Activated CD8-positive, alpha-beta memory T cell treated with anti-CD3 and anti-CD28 coated beads, Interleukin-2, amount 50 U/mL, for 24 hours (primary cell): ENCODE data around the gene ADCK1.
"Not testable (repeated sequence)": the region's sequence is repeated elsewhere in the genome, so short reads cannot be mapped to it uniquely, and the experiment has no call there.

Source experiments
- DNase-seq: peaks from one replicate; pipeline ENCODE4 v3.0.0-alpha.2; 2020; ENCODE audit errors: extremely low read depth

The ADCK1 gene

GRCh38 chr14:77865455-77865854, 65.5 kb downstream of the ADCK1 start:
- no peak for DNase-seq

GRCh38 chr14:77866932-77867331, 67.0 kb downstream of the ADCK1 start:
- DNase-seq: no peak

- DNase-seq: no peak
Observed at GRCh38 chr14:77867476-77867875, 67.6 kb downstream of the ADCK1 start.

- no peak for DNase-seq
Observed at GRCh38 chr14:77868552-77869285, 68.8 kb downstream of the ADCK1 start.

GRCh38 chr14:77869340-77869739, 69.4 kb downstream of the ADCK1 start:
- DNase-seq: no peak

- no peak for DNase-seq
Observed at GRCh38 chr14:77870646-77871045, 70.7 kb downstream of the ADCK1 start.

GRCh38 chr14:77872152-77872551, 72.2 kb downstream of the ADCK1 start:
- no peak for DNase-seq

- DNase-seq: no peak
Observed at GRCh38 chr14:77872983-77873382, 73.1 kb downstream of the ADCK1 start.

- DNase-seq: no peak
Observed at GRCh38 chr14:77878783-77879182, 78.9 kb downstream of the ADCK1 start.

GRCh38 chr14:77880056-77880455, 80.1 kb downstream of the ADCK1 start:
- no peak for DNase-seq

GRCh38 chr14:77882098-77882497, 82.2 kb downstream of the ADCK1 start:
- DNase-seq: no peak

- DNase-seq: no peak
Observed at GRCh38 chr14:77882636-77883035, 82.7 kb downstream of the ADCK1 start.

GRCh38 chr14:77883131-77883846, 83.4 kb downstream of the ADCK1 start:
- no peak for DNase-seq

- DNase-seq: no peak
Observed at GRCh38 chr14:77883847-77884238, 83.9 kb downstream of the ADCK1 start.

GRCh38 chr14:77885367-77885766, 85.5 kb downstream of the ADCK1 start:
- no peak for DNase-seq

GRCh38 chr14:77886010-77886409, 86.1 kb downstream of the ADCK1 start:
- no peak for DNase-seq

- not testable (repeated sequence) for DNase-seq
Observed at GRCh38 chr14:77888903-77889302, 89.0 kb downstream of the ADCK1 start.

GRCh38 chr14:77889971-77890442, 90.1 kb downstream of the ADCK1 start:
- DNase-seq: no peak

- no peak for DNase-seq
Observed at GRCh38 chr14:77890873-77891272, 91.0 kb downstream of the ADCK1 start.

- DNase-seq: no peak
Observed at GRCh38 chr14:77892381-77892871, 92.5 kb downstream of the ADCK1 start.

- DNase-seq: no peak
Observed at GRCh38 chr14:77892890-77893484, 93.1 kb downstream of the ADCK1 start.

GRCh38 chr14:77897374-77897773, 97.5 kb downstream of the ADCK1 start:
- no peak for DNase-seq

GRCh38 chr14:77902811-77903210, 102.9 kb downstream of the ADCK1 start:
- DNase-seq: no peak
